Astrocyte (in vitro differentiated cells and primary cell): ENCODE results near the gene ATAT1.

Experiments
- EZH2 ChIP-seq: IDR thresholded peaks from 2 replicates; pipeline ENCODE4 v1.6.1; 2012; ENCODE audit warnings: mild to moderate bottlenecking, low read length, inconsistent platforms; ENCODE audit not compliant: insufficient read depth
- TF ChIP-seq, protein P1 (sequence below): IDR thresholded peaks from 2 replicates; pipeline ENCODE4 v1.5.1; 2011; ENCODE audit warnings: low read depth, mild to moderate bottlenecking, inconsistent platforms, low read length, moderate library complexity; ENCODE audit not compliant: insufficient read depth

DNA sequence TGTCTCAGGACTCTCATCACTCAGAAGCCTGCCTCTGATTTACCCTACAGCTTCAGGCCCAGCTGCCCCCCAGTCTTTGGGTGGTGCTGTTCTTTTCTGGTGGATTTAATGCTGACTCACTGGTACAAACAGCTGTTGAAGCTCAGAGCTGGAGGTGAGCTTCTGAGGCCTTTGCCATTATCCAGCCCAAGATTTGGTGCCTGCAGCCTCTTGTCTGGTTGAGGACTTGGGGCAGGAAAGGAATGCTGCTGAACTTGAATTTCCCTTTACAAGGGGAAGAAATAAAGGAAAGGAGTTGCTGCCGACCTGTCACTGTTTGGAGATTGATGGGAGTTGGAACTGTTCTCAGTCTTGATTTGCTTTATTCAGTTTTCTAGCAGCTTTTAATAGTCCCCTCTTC is 35.7 kb upstream of the ATAT1 start:
- TF ChIP-seq, protein P1, sequence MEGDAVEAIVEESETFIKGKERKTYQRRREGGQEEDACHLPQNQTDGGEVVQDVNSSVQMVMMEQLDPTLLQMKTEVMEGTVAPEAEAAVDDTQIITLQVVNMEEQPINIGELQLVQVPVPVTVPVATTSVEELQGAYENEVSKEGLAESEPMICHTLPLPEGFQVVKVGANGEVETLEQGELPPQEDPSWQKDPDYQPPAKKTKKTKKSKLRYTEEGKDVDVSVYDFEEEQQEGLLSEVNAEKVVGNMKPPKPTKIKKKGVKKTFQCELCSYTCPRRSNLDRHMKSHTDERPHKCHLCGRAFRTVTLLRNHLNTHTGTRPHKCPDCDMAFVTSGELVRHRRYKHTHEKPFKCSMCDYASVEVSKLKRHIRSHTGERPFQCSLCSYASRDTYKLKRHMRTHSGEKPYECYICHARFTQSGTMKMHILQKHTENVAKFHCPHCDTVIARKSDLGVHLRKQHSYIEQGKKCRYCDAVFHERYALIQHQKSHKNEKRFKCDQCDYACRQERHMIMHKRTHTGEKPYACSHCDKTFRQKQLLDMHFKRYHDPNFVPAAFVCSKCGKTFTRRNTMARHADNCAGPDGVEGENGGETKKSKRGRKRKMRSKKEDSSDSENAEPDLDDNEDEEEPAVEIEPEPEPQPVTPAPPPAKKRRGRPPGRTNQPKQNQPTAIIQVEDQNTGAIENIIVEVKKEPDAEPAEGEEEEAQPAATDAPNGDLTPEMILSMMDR: no peak
- TF ChIP-seq EZH2: no peak
